SU-DHL-6 (cell line): ENCODE measurements around the gene GRM2.

Source experiments
- H2AFZ ChIP-seq: fragments of 200-600 bp; sonication (generic); 2 replicates; pipeline ENCODE4 v1.6.1; 2014; ENCODE audit warnings: low read depth, mild to moderate bottlenecking, moderate library complexity, mixed read lengths, antibody characterized with exemption, low read length; ENCODE audit not compliant: severe bottlenecking
- H3F3A ChIP-seq: fragments of 200-600 bp; shearing (Covaris generic); 2 replicates; pipeline ENCODE4 v1.6.0; 2016; ENCODE audit warnings: antibody characterized with exemption, mild to moderate bottlenecking; ENCODE audit not compliant: insufficient read depth
- H3K27ac ChIP-seq: fragments of 200-600 bp; sonication (generic); 2 replicates; pipeline ENCODE4 v1.5.1; 2016; ENCODE audit warnings: low read depth, mild to moderate bottlenecking, low read length, moderate library complexity, mixed read lengths
- H3K27me3 ChIP-seq: fragments of 200-600 bp; sonication (generic), shearing (Covaris generic); 2 replicates; pipeline ENCODE4 v1.6.0; 2014; ENCODE audit warnings: mild to moderate bottlenecking, low read length
- H3K36me3 ChIP-seq: fragments of 200-600 bp; sonication (generic); 2 replicates; pipeline ENCODE4 v1.6.1; 2014; ENCODE audit warnings: mild to moderate bottlenecking, low read length, mixed read lengths
- H3K4me2 ChIP-seq: fragments of 300-600, 200-600 bp; shearing (Covaris generic), sonication (generic); 2 replicates; pipeline ENCODE4 v1.6.0; 2014; ENCODE audit warnings: low read length, low read depth, mild to moderate bottlenecking; ENCODE audit not compliant: poor library complexity, severe bottlenecking
- H3K4me3 ChIP-seq: fragments of 200-600 bp; sonication (generic); 2 replicates; pipeline ENCODE4 v1.5.1; 2014; ENCODE audit warnings: antibody characterized with exemption, low read length, mild to moderate bottlenecking, mixed read lengths; ENCODE audit not compliant: insufficient read depth, poor library complexity, severe bottlenecking
- H3K79me2 ChIP-seq: fragments of 200-600 bp; sonication (generic); 2 replicates; pipeline ENCODE4 v1.6.1; 2014; ENCODE audit warnings: mild to moderate bottlenecking, low read length, moderate library complexity; ENCODE audit not compliant: insufficient read depth
- H3K9ac ChIP-seq: fragments of 200-600 bp; sonication (generic); 2 replicates; pipeline ENCODE4 v1.7.0; 2014; ENCODE audit warnings: mild to moderate bottlenecking, low read length
- H3K9me2 ChIP-seq: fragments of 200-600 bp; sonication (generic); replicated peaks from 2 replicates; pipeline ENCODE4 v1.6.1; 2014; ENCODE audit warnings: low read length; ENCODE audit not compliant: insufficient read depth
- H3K9me3 ChIP-seq: fragments of 200-600 bp; sonication (generic); 2 replicates; pipeline ENCODE4 v1.6.1; 2014; ENCODE audit warnings: low read length, mixed read lengths; ENCODE audit not compliant: insufficient read depth
- H4K20me1 ChIP-seq: fragments of 200-600 bp; sonication (generic); 2 replicates; pipeline ENCODE4 v1.6.1; 2014; ENCODE audit warnings: low read depth, mild to moderate bottlenecking, antibody characterized with exemption, low read length, moderate library complexity, mixed read lengths
- EZH2phosphoT487 ChIP-seq: fragments of 200-600 bp; sonication (generic), shearing (Covaris generic); conservative IDR thresholded peaks from 2 replicates; pipeline ENCODE4 v1.6.1; 2018; ENCODE audit warnings: mild to moderate bottlenecking, antibody characterized with exemption, low read length, moderate library complexity, mixed read lengths
- TF ChIP-seq, protein P1 (sequence below): fragments of 200-600 bp; sonication (generic); IDR thresholded peaks from one replicate; pipeline ENCODE4 v1.5.1; 2017; ENCODE audit warnings: antibody characterized with exemption, mild to moderate bottlenecking, low read length, moderate library complexity; ENCODE audit not compliant: insufficient read depth, poor library complexity, severe bottlenecking

The GRM2 gene

DNA sequence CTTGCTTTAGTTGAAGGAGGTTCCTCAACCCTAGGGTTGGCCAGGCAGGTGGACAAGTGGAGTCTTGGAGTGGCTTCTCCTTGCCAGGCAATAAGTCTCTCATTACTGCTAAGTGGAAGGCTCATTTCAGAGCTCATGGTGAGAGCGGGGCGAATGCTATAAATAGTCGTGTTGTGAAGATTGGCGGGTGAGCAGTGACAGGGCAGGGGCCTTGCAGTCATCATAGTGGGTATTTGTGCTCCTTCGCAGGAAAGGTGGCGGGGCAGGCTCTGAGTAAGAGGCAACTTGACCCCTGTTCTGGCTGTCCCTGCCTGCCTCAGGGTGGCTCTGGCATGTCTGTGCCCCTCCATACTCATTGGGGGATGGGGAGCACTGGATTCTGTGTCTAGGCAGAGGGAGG, 8.7 kb upstream of the GRM2 start:
- H4K20me1 ChIP-seq, result no peaks in the 10 kb centered on the region
- H3K4me2 ChIP-seq, result no peak overlapping the region
- no peaks in the 10 kb centered on the region for H3F3A ChIP-seq
- no peaks in the 10 kb centered on the region for H3K36me3 ChIP-seq
- no peaks in the 10 kb centered on the region for H3K9me2 ChIP-seq
- no peak overlapping the region for H2AFZ ChIP-seq
- H3K79me2 ChIP-seq, result no peaks in the 10 kb centered on the region
- TF ChIP-seq EZH2phosphoT487, result no peak
- TF ChIP-seq, protein P1, sequence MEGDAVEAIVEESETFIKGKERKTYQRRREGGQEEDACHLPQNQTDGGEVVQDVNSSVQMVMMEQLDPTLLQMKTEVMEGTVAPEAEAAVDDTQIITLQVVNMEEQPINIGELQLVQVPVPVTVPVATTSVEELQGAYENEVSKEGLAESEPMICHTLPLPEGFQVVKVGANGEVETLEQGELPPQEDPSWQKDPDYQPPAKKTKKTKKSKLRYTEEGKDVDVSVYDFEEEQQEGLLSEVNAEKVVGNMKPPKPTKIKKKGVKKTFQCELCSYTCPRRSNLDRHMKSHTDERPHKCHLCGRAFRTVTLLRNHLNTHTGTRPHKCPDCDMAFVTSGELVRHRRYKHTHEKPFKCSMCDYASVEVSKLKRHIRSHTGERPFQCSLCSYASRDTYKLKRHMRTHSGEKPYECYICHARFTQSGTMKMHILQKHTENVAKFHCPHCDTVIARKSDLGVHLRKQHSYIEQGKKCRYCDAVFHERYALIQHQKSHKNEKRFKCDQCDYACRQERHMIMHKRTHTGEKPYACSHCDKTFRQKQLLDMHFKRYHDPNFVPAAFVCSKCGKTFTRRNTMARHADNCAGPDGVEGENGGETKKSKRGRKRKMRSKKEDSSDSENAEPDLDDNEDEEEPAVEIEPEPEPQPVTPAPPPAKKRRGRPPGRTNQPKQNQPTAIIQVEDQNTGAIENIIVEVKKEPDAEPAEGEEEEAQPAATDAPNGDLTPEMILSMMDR, result no peak
- no peak overlapping the region for H3K4me3 ChIP-seq
- H3K27me3 ChIP-seq, result no peaks in the 10 kb centered on the region
- no peak overlapping the region for H3K27ac ChIP-seq
- H3K9me3 ChIP-seq, result no peaks in the 10 kb centered on the region
- H3K9ac ChIP-seq, result no peak overlapping the region

DNA sequence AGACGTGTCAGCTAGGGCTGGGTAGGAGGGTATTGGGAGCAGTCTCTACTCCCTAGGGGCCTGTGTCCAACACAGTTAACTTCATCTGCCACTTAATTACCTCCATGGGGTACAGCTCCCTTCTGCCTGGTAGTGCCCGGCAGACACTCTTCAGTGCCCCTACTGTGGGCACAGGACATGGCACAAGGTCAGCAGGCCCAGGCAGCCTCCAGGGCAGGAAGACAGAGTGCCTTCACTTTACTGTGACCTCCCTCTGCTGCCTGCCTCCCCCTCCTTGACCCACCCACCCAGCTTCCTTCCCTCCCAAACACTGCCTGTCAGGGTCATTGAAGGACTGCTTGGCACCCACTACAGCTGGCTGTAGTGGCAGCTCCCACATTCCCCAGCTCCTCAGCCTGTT, 6.5 kb upstream of the GRM2 start:
- Histone ChIP-seq H3K27ac (no peak overlapping the region), H3K9me3 (no peaks in the 10 kb centered on the region), H3K4me3 (no peak overlapping the region), H3K36me3 (no peaks in the 10 kb centered on the region), H3K9me2 (no peaks in the 10 kb centered on the region), H3K4me2 (no peak overlapping the region), H3F3A (no peaks in the 10 kb centered on the region), H2AFZ (no peak overlapping the region), H4K20me1 (no peaks in the 10 kb centered on the region), H3K27me3 (no peaks in the 10 kb centered on the region), H3K9ac (no peak overlapping the region), H3K79me2 (no peaks in the 10 kb centered on the region)
- TF ChIP-seq, protein P1, result no peak
- no peak for TF ChIP-seq EZH2phosphoT487

DNA sequence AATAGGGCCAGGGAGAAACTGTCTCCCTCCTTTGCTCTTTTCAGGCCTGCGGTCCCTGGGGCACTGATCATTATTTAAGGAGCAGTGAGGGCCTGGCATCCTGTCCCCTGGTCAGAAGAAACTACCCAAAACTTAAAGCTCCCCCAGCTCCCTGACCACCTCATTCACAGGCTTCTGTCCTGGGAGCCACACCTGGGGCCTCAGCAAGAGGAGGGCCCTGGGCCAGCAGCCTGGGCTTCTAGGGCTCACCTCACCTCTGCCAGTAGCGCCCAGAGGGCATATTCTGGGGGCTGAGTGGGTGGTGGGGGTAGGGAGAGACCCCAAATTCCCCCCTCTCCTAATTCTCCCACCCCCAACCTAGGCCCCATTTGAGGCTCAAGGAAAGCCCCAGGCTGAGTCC, 4.7 kb upstream of the GRM2 start:
- Histone ChIP-seq H4K20me1 (no peaks in the 10 kb centered on the region), H3K4me3 (no peak overlapping the region), H3F3A (no peaks in the 10 kb centered on the region), H2AFZ (no peak overlapping the region), H3K9ac (no peak overlapping the region), H3K9me3 (no peaks in the 10 kb centered on the region), H3K79me2 (no peaks in the 10 kb centered on the region), H3K27ac (no peak overlapping the region), H3K9me2 (no peaks in the 10 kb centered on the region), H3K27me3 (no peaks in the 10 kb centered on the region), H3K4me2 (no peak overlapping the region), H3K36me3 (no peaks in the 10 kb centered on the region)
- TF ChIP-seq, protein P1, result no peak
- no peak for TF ChIP-seq EZH2phosphoT487
